T-helper 9 cell (primary cell): ENCODE data around the gene NBL1.

Experiments
- DNase-seq: peaks from one replicate; pipeline ENCODE4 v3.0.0-alpha.2; 2020
- total RNA-seq, 2 donors: gene quantifications; one replicate each; lab custom pipeline; 2026; lab: John Stamatoyannopoulos, UW

Gene NBL1
- 19.5 to 29.2 reads per million in 2 donors for total RNA-seq

DNA sequence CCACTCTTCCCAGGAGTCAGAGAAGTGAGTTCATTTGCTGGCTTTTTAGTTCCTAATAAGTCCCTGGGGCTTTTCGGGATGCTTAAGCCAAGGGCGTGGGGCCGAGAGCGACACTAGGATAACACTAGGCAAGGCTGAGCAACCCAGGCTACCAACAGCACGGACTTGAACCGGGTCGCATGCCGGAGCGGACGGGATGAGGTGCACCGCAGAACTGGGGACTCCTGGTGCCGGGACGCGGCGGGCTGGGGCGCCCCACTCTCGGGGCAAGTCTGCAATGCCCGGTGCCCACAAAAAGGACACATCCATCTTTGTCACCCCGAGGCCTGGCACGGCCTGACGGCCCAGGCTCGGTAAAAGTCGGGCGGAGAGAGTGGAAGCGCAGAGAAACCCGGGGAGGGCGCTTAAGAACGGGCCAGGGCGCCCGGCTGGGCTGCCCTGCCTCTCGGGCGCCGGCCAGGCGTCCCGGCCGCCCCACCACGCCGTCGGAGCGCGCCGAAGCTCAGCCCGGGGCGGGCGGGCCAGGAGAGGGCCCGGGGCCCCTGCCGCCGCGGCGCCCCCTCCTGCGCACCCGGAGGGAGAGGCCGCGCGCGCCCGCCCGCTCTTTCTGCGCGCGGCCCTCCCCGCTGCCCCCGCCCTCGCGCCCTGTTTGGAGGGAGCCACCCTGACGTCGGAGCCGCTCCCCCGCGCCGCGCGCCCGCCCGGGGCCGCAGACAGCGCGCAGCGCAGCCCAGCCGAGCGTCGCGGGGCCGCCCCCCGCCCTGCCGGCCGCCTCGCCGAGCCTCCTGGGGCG is at the start of gene NBL1:
TSS of gene NBL1 (plus strand) at position 710 of the 793 bp plus-strand sequence. CDS start 10,720 bp downstream, outside the sequence.
- peak; percentile 63 for DNase-seq

DNA sequence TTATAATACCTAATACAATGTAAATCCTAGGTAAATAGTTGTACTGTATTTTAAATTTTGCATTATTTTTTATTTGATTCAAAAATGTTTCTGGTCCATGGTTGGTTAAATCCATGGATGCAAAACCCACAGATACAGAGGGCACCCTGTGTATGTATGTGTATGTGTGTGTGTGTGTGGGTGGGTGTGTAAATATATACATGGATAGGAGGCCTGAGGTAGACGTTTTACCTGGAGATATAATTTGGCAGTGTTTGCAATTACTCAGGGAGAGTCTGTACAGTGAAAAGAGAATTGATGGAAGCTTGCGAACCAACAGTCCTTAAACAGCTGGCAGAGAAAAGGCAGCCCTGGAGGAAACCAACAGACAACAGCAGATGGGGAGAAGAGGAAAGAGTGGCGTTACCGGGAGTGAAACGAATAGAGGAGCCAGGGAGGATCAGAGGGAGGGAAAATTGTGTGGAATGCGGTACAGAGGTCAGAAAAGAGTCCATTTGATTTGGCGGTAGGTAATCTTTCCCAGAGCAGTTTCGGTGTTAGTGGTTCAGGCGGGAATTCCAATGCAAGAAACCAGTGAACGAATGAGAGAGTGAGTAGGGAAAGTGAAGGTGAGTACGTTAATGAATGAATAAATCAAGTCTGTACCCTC is 47.9 kb upstream of the NBL1 start:
- no peak for DNase-seq

- peak; percentile 96 for DNase-seq
Measured at GRCh38 chr1:19596714-19597495, 47.2 kb upstream of the NBL1 start.

DNA sequence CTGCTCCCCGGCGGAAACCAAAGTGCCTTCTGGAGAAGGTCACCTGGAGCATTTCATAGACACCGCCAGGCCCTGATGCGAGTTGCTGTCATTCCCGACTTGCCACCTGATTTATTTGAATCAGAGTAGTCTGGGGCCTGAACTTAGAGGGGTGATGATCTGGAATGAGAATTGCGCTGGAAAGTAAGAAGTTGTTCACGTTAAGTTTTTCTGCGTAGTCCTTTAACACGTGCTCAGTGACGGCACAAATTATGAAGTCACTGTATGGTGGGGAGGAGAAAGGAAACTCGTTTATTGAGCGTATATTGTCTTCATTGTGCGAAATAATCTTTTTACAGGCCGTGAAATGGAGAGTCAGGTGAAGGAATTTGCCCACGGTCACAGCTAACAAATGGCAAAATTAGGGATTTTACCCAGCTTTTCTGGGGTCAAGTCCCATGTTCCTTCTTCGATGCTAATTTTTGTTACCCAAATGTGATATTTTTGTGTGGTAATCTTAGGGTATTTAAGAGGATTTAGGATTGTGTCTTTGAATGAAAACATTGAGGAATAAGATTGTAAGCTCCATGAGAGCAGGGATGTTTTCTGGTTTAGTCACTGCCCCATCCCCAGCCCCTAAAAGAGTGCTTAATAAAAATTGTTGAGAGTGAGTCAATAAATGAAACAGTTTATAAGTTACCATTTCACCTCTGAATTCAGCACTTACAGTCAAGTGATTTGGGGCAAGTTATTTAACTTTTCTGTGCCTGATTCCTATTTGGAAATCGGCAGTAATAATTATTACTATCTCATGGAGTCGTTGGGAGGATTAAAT is 46.4 kb upstream of the NBL1 start:
- no peak for DNase-seq

DNA sequence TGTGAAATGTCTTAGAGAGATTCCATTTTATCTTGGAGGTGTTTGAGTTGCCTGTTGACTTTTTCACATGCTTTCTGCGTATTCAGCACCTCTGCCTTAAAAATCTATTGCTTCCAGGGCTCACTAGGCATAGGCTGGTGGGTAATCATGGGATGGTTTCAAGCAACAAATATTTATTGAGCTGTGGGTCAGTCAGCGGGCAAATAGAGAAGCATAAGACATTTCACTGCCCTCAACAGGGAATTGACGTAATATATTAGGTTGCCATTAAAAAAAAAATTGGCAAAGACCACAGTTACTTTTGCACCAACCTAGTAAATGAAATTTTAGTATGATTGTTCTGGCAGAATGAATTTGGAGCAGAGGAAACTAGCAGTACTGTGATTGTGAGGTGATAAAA is 44.3 kb upstream of the NBL1 start:
- DNase-seq, result no peak

GRCh38 chr1:19602486-19602885 is 41.6 kb upstream of the NBL1 start:
- no peak for DNase-seq

DNA sequence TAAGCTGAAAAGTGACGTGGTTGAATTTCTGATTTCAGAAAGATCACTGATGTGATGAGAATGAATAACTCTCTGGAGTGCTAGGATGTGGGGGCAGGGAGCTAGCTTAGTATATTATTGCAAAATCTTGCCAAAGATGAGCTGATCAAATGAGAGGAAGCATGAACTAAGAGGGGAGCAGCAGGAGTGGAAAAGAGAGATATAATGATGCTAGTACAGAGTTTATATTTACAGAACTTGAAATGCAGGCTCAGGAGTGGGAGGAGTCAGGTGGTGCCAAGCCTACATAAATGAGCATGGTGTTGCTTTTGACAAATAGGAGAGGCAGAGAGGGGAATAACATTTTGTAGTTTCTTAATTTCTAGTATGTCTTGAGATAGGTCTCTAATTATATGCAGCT is 38.1 kb upstream of the NBL1 start:
- no peak for DNase-seq

- DNase-seq, result peak; percentile 61
Measured at GRCh38 chr1:19606817-19607642, 37.1 kb upstream of the NBL1 start.

GRCh38 chr1:19608232-19608631 is 35.9 kb upstream of the NBL1 start:
- DNase-seq, result no peak

DNA sequence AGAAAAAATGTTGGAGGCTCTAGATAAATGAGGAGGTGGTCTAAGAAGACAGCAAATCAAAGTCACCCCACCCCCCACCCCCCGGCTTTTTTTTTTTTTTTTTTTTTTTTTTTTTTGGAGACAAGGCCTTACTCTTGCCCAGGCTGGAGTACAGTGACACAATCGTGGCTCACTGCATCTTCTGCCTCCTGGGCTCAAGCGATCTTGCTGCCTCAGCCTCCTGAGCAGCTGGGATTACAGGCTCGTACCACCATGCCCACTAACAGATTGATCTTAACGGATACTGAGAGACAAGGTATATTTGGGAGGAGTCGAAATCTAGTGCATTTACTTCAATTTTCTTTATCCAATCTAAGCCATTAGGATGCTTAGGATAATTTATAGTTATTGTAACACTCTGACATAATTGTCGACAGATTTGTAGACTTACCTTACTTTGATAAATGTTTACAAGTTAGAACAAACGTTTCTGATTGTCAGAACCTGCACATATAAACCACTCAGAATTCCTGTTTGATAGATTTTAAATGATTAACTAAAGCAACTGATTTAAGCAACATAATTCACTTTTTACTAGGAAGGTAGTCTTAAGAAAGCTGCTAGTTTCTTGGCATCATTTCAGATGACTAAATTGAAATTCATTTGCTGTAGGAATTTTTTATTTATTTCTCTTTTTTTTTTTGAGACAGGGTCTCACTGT is 33.7 kb upstream of the NBL1 start:
- DNase-seq, result no peak

GRCh38 chr1:19612530-19612929 is 31.6 kb upstream of the NBL1 start:
- DNase-seq, result no peak

GRCh38 chr1:19613171-19613703 is 30.9 kb upstream of the NBL1 start:
- DNase-seq, result no peak

DNA sequence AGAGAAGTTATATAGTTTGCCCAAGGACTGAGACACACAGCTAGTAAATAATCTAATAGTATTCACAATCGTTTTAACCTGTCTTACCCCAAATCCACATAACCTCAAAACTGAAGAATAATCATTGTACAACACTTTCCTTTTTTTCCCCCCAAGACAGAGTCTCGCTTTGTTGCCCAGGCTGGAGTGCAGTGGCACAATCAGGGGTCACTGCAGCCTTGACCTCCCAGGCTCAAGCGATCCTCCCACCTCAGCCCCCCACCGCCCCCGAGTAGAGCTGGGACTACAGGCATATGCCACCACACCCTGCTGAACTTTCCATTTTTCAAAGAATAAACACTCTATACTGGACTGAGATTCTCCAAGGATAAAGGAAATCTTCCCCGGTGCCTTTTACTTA is 28.7 kb upstream of the NBL1 start:
- no peak for DNase-seq

- DNase-seq, result no peak
Measured at GRCh38 chr1:19616489-19616888, 27.6 kb upstream of the NBL1 start.

DNA sequence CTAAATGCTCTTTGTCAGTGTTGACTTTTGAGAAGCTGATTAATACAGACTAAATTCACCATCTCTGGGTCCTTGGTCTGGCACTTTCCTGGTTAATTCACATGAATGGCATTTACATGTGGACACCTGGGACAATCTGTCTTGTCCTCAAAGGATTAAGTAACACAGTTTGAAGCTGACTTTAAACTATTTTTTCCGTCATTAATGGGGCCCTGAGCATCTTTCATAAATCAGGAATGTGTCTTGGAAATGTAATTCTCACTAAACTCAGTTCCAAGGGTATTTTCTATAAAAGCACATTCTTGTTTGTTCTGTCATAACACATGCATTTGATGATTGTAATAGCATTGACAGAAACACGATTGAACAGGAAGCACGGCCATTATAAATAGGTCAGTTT is 26.7 kb upstream of the NBL1 start:
- no peak for DNase-seq

DNA sequence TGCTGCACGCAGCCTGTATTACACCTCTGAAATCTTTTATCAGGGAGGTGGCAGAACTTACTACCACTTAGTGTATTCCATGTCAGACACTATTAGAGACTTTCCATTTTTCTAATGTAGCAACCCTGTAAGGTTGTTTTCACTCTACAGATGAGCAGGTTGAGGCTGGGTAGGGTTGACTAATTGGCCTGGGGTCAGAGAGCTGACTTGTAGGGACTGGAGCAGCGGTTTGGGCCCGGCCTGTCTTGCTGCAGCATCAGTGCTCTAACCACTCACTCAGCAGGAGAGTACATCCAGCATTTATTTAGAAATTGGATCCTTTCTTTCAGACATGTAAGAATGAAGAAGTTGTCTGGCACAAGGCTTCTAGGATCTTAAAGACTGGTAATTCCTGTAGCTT is 25.7 kb upstream of the NBL1 start:
- no peak for DNase-seq

DNA sequence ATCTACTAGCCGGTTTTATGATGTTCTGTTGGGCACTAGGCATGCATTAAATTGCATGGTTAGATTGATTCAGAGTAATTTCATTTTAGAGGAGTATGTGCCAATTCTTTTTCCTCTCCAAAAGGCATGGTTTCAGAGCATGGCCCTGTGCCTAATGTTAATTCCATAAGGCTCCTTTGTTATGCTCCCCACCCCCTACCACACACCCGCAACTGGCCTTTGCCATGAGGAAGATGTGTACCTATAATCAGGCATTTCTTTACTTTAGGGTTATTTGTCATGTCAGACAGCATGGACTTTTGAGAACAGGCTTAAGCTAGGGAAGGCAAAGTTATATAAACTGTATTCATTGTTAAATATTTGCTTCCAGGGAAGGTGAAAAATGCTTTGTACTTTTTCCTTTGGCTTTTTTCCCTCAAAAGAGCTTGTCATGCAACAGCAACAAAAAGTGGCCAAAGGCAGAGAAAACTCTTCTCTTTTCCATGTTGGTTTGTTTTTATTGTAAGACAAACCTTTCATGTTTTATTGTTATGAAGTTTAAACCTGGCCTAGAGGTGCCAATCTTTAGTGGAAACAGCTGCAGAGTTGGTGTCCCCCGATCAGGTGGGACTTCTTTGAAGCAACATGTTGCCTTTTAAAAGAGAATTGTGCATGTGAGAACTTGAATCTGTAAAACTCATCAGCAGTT is 24.3 kb upstream of the NBL1 start:
- DNase-seq, result no peak

GRCh38 chr1:19620786-19621185 is 23.3 kb upstream of the NBL1 start:
- DNase-seq, result no peak

DNA sequence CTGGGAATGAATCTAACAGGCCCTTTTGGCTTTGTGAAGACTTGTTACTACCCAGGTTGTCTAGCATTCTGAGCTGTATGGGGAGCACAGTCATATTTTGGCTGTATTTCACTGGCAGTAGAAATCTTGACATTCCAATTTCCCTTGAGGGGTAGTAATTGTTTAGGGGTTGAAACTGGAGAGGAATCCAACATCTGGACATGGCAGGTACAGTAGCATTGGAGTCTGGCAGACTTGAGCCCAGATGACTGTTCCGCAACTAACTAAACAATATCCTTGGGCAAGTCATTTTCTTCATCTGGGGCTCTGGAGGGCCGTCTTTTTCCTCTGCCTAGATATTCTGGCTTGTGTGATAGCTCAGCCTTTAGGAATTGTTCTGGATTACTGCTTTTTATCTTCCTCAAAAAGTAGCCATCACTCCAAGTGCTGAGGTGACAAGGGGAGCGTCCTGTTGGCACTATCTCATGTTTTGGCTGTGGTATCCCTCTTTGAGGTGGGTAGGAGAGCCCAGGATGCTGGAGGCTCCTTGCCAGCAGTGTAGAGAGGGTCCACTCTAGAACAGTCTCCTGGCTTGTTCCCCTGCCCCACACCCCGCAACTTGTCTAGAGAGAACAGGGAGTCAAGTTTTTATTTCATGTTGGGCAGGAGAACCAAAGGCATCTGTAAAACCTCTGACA is 22.7 kb upstream of the NBL1 start:
- DNase-seq, result no peak

DNA sequence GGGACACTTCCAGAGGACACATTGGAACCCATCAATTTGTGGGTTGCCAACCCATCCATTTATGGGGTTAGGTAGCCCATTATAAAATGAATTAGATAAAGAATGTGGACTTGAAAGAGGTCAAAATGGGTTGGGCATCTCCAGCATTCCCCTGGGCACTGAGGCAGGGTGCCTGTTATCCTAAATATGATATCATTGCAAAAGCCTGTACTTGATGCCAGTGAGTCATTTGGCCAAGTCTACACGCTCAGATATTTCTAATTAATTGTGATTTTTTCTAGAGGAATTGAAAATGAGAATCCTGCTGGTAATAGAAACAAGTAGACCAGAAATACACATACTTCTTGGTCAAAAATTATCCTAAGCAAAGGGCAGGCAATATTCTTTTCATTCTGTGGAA is 21.9 kb upstream of the NBL1 start:
- DNase-seq, result no peak
